ENCODE measurements around the gene DCUN1D3.
"Not testable (repeated sequence)": the region's sequence is repeated elsewhere in the genome, so short reads cannot be mapped to it uniquely, and the experiment has no call there.

Gene DCUN1D3

DNA sequence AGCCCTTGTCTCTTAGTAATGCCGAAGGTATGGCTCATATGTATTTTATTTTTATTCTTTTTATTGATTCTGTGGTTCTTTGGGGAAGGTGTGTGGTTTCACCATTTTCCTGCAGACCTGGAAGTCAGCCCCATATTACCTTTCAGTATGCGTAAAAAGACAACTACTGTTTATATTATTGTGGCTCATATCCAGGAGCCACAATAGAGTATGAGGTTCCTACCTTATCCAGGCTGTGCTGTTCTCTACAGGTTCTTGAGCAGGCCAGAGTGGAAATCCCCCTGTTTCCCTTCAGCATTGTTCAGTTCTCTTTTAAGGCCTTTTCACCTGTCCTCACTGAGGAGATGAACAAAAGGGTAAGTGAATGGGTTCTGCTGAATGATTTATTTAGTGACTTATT lies 60.7 kb downstream of the DCUN1D3 start:
- FAIRE-seq = no peak
- no peak for DNase-seq (ENCODE audit: insufficient read length, low spot score)

DNA sequence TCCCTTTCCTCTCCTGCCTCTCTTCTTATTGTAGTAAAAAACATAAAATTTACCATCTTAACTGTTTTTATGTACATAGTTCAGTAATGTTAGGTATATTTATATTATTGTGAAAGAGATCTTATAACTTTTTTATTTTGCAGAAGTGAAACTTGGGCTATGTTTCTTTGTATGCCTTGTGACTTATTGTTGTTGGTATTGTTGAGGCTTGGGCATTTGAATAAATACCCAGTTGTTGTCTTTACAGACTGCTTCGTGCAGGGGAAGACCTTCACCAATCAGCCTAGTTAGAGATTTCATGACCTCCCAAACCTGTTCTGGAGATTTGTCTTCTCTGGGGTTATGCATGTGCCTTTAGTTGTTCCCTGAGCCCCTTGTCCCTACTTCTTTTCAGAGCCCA lies 61.9 kb downstream of the DCUN1D3 start:
- DNase-seq (ENCODE audit: insufficient read length, low spot score) = no peak
- no peak for FAIRE-seq

DNA sequence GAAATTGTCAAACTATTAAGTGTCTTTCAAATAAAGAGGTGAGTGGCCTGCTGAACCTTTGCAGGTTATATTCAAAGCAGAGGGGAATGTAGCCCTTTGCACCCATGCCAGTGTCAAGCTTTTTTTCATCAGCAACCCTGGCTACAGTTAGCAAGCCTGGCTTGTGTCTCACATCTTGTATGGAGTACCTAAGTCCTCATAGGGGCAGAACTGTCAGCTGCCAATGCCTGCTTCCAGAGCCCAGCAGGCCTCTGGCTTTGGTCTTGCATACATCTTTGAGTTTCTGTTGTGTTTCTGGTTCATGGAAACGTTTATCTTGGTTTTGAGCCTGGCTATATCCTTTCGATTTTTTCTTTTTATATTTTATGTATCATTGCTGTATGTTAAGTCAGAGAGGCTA lies 67.1 kb downstream of the DCUN1D3 start:
- no peak for FAIRE-seq
- DNase-seq (ENCODE audit: insufficient read length, low spot score) = no peak

DNA sequence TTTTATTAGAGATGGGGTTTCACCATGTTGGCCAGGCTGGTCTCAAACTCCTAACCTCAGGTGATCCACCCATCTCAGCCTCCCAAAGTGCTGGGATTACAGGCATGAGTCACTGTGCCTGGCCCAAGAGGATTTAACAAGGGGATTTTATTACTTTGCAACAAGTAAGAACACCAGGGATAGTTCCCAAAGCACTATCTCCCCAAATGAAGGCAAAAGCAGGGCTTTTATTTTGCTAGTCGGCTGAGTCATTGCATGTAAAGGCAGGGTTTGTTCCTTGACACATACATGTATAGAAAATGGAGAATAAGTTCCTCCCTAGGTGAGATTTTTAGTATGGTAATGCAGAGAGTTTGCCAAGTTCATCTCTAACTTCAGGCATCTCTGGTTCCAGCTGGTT lies 69.8 kb downstream of the DCUN1D3 start:
- no peak for FAIRE-seq
- no peak for DNase-seq (ENCODE audit: insufficient read length, low spot score)

DNA sequence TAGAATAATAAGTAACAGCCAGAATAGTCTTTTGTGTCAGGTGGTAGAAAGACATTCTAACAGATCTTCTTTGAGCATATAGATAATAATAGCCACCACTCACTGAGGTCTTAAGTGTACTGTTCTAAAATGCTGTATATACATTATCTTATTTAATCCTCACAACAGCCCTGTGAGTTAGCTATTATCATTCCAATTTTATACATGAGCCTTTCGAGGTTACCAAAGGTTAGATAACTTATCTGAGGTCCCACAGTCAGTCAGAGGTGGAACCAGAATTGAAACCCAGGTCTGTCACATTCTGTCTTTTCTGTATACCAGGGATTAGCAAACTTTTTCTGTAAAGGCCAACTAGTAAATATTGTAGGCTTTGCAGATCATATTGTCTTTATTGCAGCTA lies 70.6 kb downstream of the DCUN1D3 start:
- DNase-seq (ENCODE audit: insufficient read length, low spot score) (no peak), FAIRE-seq (no peak)

DNA sequence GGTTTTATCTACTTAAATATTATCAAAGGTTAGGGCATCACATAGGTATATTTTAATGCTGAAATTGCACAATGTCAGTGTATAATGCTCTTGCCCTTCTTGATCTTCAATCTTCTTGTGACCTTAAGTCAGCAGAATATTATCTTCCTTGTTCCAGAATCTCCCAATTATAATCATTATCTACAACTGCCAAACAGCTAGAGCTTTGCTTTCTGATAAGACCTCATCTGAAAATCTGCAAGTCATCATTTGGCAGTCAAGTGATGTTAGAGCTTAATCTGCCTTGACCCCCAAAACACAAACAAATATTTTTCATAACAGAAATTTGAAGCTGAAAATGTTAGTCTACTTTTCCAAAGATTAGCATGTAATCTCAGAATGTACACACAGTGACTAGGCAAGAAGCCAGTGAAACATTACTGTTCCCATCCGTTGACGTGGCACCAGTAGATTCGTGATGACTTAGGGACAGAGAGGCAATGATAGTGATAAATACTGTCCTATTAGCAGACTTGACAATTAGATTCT lies 74.1 kb downstream of the DCUN1D3 start:
- FAIRE-seq (no peak), DNase-seq (ENCODE audit: insufficient read length, low spot score) (no peak)

DNA sequence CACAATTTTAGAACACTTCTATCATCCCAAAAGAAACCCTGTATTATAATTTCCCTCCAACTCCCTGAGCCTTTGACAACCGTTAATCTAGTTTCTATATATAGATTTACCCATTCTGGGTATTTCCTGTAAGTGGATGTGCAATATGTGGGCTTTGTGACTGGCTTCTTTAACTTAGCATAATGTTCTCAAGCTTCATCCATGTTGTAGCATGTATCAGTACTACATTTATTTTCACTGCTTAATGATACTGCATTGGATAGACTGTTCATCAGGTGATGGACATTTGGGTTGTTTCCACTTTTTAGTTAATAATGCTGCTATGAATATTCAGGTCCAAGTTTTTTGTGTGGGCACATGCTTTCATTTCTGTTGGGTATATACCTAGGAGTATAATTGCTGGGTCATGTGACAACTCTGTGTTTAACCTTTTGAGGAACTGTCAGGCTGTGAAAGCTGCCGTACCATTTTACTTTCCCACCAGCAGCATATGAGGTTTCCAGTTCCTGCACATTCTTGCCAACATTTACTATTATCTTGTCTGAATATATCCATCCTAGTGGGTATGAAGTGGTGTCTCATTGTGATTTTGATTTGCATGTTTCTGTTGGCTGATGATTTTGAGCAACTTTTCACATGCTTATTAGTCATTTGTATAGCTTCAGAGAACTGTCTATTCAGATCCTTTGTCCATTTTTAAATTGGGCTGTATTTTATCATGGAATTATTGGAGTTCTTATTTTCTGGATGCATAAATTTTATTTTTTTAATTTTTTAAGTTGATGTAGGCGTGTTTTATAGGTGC lies 77.4 kb downstream of the DCUN1D3 start:
- DNase-seq (ENCODE audit: insufficient read length, low spot score) (no peak), FAIRE-seq (no peak)

DNA sequence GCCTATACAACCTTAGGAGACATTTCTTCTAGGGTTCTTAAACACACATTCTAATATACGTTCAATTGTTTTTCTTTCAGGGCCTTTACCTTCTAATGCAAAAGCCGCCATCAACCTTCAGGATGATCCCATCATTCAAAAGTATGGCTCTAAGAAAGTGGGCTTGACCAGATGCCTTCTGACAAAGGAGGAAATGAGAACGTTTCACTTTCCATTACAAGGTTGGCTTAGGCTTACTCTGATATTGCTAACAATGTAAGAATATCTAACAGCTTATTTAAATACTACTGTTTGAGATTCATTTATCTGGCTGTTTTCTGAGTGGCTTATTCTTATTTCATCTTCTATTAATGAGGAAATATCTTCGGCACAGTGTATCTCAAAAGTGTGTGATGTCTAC lies 78.5 kb downstream of the DCUN1D3 start:
- FAIRE-seq = no peak
- no peak for DNase-seq (ENCODE audit: insufficient read length, low spot score)

DNA sequence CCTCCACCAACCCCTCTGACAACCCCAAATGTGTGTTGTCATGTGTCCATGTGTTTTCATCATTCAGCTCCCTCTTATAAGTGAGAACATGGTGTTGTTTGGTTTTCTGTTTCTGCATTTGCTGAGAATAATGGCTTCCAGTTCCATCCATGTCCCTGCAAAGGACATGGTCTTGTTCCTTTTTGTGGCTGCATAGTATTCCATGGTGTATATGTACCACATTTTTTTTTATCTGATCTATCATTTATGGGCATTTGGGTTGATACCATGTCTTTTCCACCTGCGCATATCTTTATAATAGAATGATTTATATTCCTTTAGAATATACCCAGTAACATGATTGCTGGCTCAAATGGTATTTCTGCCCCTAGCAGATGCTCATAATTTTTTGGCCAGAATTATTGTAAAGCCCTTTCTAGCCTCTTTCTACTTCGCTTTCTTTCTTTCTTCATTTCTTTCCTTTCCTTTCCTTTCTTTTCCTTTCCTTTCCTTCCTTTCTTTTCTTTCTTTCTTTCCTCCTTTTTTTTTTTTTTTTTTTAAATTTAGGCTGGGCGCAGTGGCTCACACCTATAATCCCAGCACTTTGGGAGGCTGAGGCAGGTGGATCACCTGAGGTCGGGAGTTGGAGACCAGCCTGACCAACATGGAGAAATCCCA lies 81.1 kb downstream of the DCUN1D3 start:
- no peak for DNase-seq (ENCODE audit: insufficient read length, low spot score)
- no peak for FAIRE-seq

DNA sequence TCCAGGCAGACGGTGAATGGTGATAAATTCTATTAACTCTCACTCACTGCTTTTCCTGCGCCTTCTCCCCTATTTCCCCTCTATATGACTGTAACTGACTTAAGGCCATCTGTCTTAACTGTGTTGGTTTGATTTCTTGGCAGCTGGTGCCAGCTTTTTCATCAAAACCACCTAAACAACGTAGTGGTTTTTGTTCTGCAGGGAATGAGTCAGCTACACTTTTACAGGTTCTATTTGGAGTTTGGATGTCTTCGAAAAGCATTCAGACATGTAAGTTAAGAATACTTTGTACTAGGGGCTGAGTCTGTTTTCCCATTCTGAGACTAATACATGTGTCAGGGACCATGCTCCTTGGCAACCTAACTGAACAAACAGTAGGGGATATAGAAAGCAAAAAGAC lies 85.4 kb downstream of the DCUN1D3 start:
- no peak for FAIRE-seq
- no peak for DNase-seq (ENCODE audit: insufficient read length, low spot score)

DNA sequence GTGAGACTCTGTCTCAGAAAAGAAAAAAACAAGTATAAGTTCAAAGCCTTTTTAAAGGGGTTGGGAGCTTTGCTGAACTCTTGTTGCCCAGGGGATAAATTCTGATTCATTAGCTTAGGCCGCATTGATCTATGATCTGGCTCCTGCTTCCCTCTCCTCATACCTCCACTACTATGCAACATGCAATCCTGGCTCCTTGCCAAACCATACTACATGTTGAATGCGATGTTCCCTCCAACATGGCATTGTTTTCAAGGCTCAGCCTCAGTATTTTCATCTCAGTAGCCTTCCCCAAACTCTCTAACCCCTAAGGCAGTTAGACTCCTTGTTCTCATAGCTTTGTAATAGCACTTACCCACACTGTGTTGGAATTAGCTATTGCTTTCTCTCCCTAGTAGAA lies 87.6 kb downstream of the DCUN1D3 start:
- FAIRE-seq (no peak), DNase-seq (ENCODE audit: insufficient read length, low spot score) (no peak)

DNA sequence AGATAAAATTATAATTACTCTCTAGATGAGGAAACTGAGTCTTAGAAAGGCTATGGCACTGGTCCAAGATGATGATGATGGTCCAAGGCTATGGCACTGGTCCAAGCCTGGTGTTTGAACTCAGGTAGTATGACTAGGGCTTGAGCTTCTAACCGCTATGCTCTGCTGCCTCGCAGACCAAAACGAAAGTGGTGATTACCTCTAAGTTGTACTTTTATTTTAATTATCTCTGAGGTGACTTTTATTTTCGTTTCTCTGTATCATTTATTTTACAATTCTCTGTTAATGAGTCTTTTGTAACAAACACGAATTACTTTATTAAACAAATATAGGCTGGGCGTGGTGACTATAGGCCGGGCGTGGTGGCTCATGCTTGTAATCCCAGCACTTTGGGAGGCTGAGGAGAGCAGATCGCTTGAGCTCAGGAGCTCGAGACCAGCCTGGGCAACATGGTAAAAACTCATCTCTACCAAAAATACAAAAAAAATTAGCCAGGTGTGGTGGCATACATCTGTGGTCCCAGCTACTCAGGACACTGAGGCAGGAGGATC lies 88.2 kb downstream of the DCUN1D3 start:
- no peak for DNase-seq (ENCODE audit: insufficient read length, low spot score)
- FAIRE-seq = no peak

DNA sequence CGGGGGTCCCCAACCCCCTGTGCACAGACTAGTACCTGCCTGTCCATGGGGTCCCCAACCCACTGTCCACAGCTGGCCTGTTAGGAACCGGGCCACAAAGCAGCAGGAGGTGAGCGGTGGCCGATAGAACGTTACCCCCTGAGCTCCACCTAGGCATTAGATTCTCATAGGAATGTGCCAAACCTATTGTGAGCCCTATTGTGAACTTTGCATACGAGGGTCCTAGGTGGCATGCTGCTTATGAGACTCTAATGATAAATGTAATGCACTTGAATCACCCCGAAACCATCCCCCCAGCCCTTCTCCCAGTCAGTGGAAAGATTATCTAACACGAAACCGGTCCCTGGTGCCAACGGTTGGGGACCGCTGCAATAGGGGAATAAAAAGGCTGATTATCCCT lies 92.3 kb downstream of the DCUN1D3 start:
- DNase-seq (ENCODE audit: insufficient read length, low spot score) (no peak), FAIRE-seq (no peak)

DNA sequence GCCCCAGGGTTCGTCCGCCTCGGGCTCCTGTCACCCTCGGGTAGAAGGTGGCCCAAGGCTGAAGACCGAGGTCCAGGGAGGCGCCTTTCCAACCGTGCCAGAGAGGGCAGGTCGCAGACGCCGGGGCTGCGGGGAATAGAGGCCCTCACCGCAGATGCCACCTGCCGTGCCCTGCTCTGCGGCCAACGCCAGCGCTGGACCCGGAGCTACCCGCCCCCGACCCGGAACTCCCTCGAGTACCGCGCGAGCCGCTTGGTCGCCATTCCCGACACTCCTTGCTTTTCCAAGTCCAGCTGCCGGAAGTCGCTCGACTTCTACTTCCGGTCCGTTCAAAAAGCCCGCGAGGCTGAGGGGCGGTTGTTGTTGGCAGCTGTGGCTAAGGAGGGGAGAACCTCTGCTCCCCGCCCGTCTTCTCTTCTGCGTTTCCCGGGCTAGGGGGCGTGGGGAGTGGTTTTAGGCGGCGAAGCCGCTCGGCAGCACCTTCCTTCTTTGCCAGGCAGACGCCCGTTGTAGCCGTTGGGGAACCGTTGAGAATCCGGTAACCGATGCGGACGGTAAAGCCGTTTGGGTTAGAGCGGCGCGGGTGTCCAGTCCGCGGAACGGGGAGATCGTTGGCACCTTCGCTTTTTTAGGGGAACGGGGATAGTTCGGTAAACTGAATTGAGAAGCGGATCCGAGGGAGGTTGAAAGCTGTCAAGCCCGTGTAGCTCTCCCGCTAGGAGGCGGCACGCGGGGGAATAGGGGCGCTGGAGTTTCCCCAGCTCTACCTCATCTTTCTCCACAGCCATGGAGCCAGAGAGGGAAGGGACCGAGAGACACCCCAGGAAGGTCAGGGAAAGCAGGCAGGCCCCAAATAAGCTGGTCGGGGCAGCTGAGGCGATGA lies 93.7 kb downstream of the DCUN1D3 start, which contains the start of the genes ERI2 and REXO5:
Gene ERI2, minus strand, starts transcription at position 305 of the 883 bp plus-strand sequence. Its CDS starts 42 bp downstream, at position 263.
Gene REXO5, plus strand, starts transcription at position 360 of the 883 bp plus-strand sequence. Its CDS starts 427 bp downstream, at position 787.
- DNase-seq (ENCODE audit: insufficient read length, low spot score) = peak; percentile 81
- FAIRE-seq = no peak

DNA sequence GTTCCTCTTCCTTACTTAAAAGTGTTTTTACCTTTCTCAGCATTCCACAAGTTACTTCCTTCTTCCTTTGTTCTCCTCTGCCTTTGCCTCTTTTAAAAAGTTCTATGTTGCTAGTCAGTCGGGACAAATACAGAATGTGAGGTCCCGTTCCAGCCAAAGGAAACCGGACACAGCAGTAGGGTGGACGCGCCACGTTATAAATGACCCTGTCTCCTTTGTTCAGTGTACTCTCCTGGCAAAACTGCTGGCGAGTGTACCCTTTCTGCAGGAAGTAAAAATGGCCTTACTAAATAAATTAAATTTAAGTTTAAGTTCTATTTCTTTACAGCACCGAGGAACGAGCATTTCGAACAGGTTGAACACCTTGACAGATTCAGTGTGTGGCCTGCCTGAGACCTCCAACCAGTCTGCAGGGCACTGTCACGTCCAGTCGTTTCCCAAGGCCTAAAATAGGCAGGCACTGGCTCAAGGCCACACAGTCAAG lies 94.4 kb downstream of the DCUN1D3 start:
- DNase-seq (ENCODE audit: insufficient read length, low spot score); FAIRE-seq: not testable (repeated sequence)
